Ishikawa (cell line): ENCODE data around the gene TMCO1.

Source experiments
- CEBPB ChIP-seq: IDR thresholded peaks from 2 replicates; pipeline ENCODE4 v1.6.1; 2012
- CREB1 ChIP-seq: IDR thresholded peaks from 2 replicates; pipeline ENCODE4 v1.6.1; 2012; ENCODE audit warnings: low read depth
- EGR1 ChIP-seq: IDR thresholded peaks from 2 replicates; pipeline ENCODE4 v1.6.1; 2012
- EP300 ChIP-seq: IDR thresholded peaks from 2 replicates; pipeline ENCODE4 v1.6.1; 2012; ENCODE audit warnings: borderline replicate concordance
- FOXM1 ChIP-seq: IDR thresholded peaks from 2 replicates; pipeline ENCODE4 v1.6.1; 2012; ENCODE audit warnings: low read depth, borderline replicate concordance
- MAX ChIP-seq: IDR thresholded peaks from 2 replicates; pipeline ENCODE4 v1.6.1; 2012
- NFIC ChIP-seq: IDR thresholded peaks from 2 replicates; pipeline ENCODE4 v1.6.1; 2012
- RAD21 ChIP-seq: IDR thresholded peaks from 2 replicates; pipeline ENCODE4 v1.6.1; 2012; ENCODE audit warnings: low read depth
- REST ChIP-seq: IDR thresholded peaks from 2 replicates; pipeline ENCODE4 v1.6.1; 2012; ENCODE audit warnings: low read depth, mild to moderate bottlenecking
- TAF1 ChIP-seq: IDR thresholded peaks from 2 replicates; pipeline ENCODE4 v1.6.1; 2012; ENCODE audit warnings: low read depth, mild to moderate bottlenecking
- TCF12 ChIP-seq: IDR thresholded peaks from 2 replicates; pipeline ENCODE4 v1.6.1; 2012; ENCODE audit warnings: low read depth
- TEAD4 ChIP-seq: IDR thresholded peaks from 2 replicates; pipeline ENCODE4 v1.6.1; 2012
- USF1 ChIP-seq: IDR thresholded peaks from 2 replicates; pipeline ENCODE4 v1.6.1; 2012
- YY1 ChIP-seq: IDR thresholded peaks from 2 replicates; pipeline ENCODE4 v1.6.1; 2012; ENCODE audit warnings: low read depth
- ZBTB7A ChIP-seq: IDR thresholded peaks from 2 replicates; pipeline ENCODE4 v1.6.1; 2012; ENCODE audit warnings: low read depth

TMCO1 gene

GRCh38 chr1:165764277-165764676 is 4.4 kb downstream of the TMCO1 start:
- TF ChIP-seq EGR1 (no peak), TCF12 (no peak), FOXM1 (no peak), TEAD4 (no peak), USF1 (no peak), NFIC (no peak)

GRCh38 chr1:165763442-165763841 is 5.2 kb downstream of the TMCO1 start:
- TF ChIP-seq FOXM1: no peak
- TF ChIP-seq TCF12: no peak

- TF ChIP-seq EP300: no peak
- TF ChIP-seq EGR1: no peak
- TF ChIP-seq TEAD4: no peak
- TF ChIP-seq REST: no peak
- no peak for TF ChIP-seq YY1
- no peak for TF ChIP-seq MAX
- no peak for TF ChIP-seq FOXM1
- no peak for TF ChIP-seq RAD21
- TF ChIP-seq TAF1: no peak
- no peak for TF ChIP-seq TCF12
- no peak for TF ChIP-seq CREB1
- TF ChIP-seq NFIC: no peak
- TF ChIP-seq CEBPB: no peak
- TF ChIP-seq ZBTB7A: no peak
- no peak for TF ChIP-seq USF1
Measured at GRCh38 chr1:165762725-165763124, 5.9 kb downstream of the TMCO1 start.

- no peak for TF ChIP-seq EP300
- no peak for TF ChIP-seq MAX
- no peak for TF ChIP-seq EGR1
- TF ChIP-seq RAD21: no peak
- TF ChIP-seq TAF1: no peak
- TF ChIP-seq ZBTB7A: no peak
- no peak for TF ChIP-seq CREB1
- no peak for TF ChIP-seq TEAD4
- TF ChIP-seq USF1: no peak
- TF ChIP-seq YY1: no peak
- no peak for TF ChIP-seq NFIC
- TF ChIP-seq CEBPB: no peak
- TF ChIP-seq FOXM1: no peak
- no peak for TF ChIP-seq TCF12
- TF ChIP-seq REST: no peak
Measured at GRCh38 chr1:165759095-165759494, 9.6 kb downstream of the TMCO1 start.

GRCh38 chr1:165755393-165756010 is 13.2 kb downstream of the TMCO1 start:
- no peak for TF ChIP-seq REST
- TF ChIP-seq TCF12: no peak
- TF ChIP-seq EP300: no peak
- no peak for TF ChIP-seq USF1
- no peak for TF ChIP-seq NFIC
- TF ChIP-seq EGR1: no peak
- no peak for TF ChIP-seq TAF1
- TF ChIP-seq CREB1: no peak
- no peak for TF ChIP-seq ZBTB7A
- no peak for TF ChIP-seq TEAD4
- TF ChIP-seq YY1: no peak
- TF ChIP-seq CEBPB: no peak
- TF ChIP-seq RAD21: no peak
